Transverse colon (tissue), 4 donors: Measurements from ENCODE around the gene ZBTB37. TPM values are rescaled to one million over a fixed set of nuclear protein-coding genes. Genes with fewer than 3 reads are reported as not detected.
"Not testable (repeated sequence)": the region's sequence is repeated elsewhere in the genome, so short reads cannot be mapped to it uniquely, and the experiment has no call there.

ENCODE experiments used
- DNase-seq: peaks from one replicate; pipeline ENCODE4 v3.0.0-alpha.2; 2019
- H3K27ac ChIP-seq, 4 donors: fragments of 200-600 bp; sonication (generic); 2 replicates each; pipeline ENCODE4 v1.5.1; 2016 to 2018; ENCODE audit warnings: inconsistent platforms in 4 of 4
- H3K27me3 ChIP-seq: fragments of 200-600 bp; sonication (generic); 2 replicates; pipeline ENCODE4 v1.5.1; 2017; ENCODE audit warnings: inconsistent platforms
- H3K36me3 ChIP-seq, 4 donors: fragments of 200-600 bp; sonication (generic); 2 replicates each; pipeline ENCODE4 v1.5.1; 2017 to 2019; ENCODE audit warnings: inconsistent platforms in 4 of 4
- H3K4me1 ChIP-seq, 4 donors: fragments of 200-600 bp; sonication (generic); 2 replicates each; pipeline ENCODE4 v1.5.1; 2017 to 2020; ENCODE audit warnings: inconsistent platforms in 4 of 4
- H3K4me3 ChIP-seq, 4 donors: fragments of 200-600 bp; sonication (generic); 1 replicate in 1 of 4; 2 replicates in 3 of 4; pipeline versions ENCODE4 v1.5.1 to v1.6.1; 2017 to 2019; ENCODE audit warnings: inconsistent platforms in 4 of 4
- H3K9me3 ChIP-seq, 2 donors: fragments of 200-600 bp; sonication (generic); 2 replicates each; pipeline ENCODE4 v1.5.1; 2017 to 2019; ENCODE audit warnings: inconsistent platforms in 2 of 2
- CTCF ChIP-seq, 5 experiments: fragments of 200-600 bp in 3 of 5; fragments of 450-650 bp in 2 of 5; sonication (generic) in 3 of 5; IDR thresholded peaks; 1 replicate in 2 of 5; 2 replicates in 3 of 5; pipeline ENCODE4 v1.5.1; 2016 to 2017; ENCODE audit warnings: antibody characterized with exemption in 5 of 5, inconsistent platforms in 3 of 5, mild to moderate bottlenecking in 2 of 5, moderate library complexity in 1 of 5
- EP300 ChIP-seq: sonication (generic); formaldehyde crosslinking; IDR thresholded peaks from one replicate; pipeline ENCODE4 v1.6.1; 2017; ENCODE audit warnings: antibody characterized with exemption, low read depth
- POLR2A ChIP-seq: fragments of 450-650 bp; IDR thresholded peaks from one replicate; pipeline ENCODE4 v1.6.1; 2016; ENCODE audit warnings: antibody characterized with exemption, mild to moderate bottlenecking, moderate library complexity
- POLR2AphosphoS5 ChIP-seq, 3 donors: sonication (generic); formaldehyde crosslinking; IDR thresholded peaks; one replicate each; pipeline ENCODE4 v1.6.1; 2016; ENCODE audit warnings: antibody characterized with exemption in 3 of 3
- WGBS, 2 donors: methylation state at CpG; one replicate each; pipeline ENCODE4 v1.1.5; 2018; ENCODE audit warnings: low coverage in 1 of 2; 5-methylcytosine and 5-hydroxymethylcytosine counted together
- in situ Hi-C, 4 donors: fragments of 200-750 bp; cut with MboI; loops; one replicate each; pipeline versions ENCODE4 v1.15.0 to v1.15.1; 2017; ENCODE audit warnings: low sequenced_read_pairs in 3 of 4, low pct_ligation_motif_present in 1 of 4, low pct_unique_long_range_greater_than_20kb in 1 of 4
- intact Hi-C: fragments of 100-400 bp; cut with DNase I; formaldehyde crosslinking; loops from one replicate; pipeline ENCODE4 v1.15.1; 2023; ENCODE audit warnings: low total_unique reads
- total RNA-seq, 4 donors: library from RNA; depleted of rRNA; stranded (reverse); fragments of >200 nt; gene quantifications; one replicate each; pipeline ENCODE4 v1.1.0, GENCODE V29; 2016

Gene ZBTB37
- total RNA-seq, 4 donors from 2014 or later = 4.6 to 8.3 (median 6.9) TPM

GRCh38 chr1:173917149-173917548 is 49.0 kb downstream of the ZBTB37 start, which contains the start of gene SERPINC1:
SERPINC1 (minus strand) TSS chr1:173917327; CDS start chr1:173917259, 68 bp downstream.
- H3K4me3 ChIP-seq = no peak within 1 kb of the TSS
- in situ Hi-C loops = no loop called here
- H3K4me1 ChIP-seq = no peaks in the 10 kb centered on the region
- intact Hi-C loops = no loop called here
- H3K9me3 ChIP-seq = no peaks in the 10 kb centered on the region
- no peak for TF ChIP-seq POLR2AphosphoS5 (IDR thresholded peaks at IDR 0.05)
- TF ChIP-seq EP300 = no peak
- no peak for TF ChIP-seq POLR2A
- no peak for TF ChIP-seq CTCF (IDR thresholded peaks at IDR 0.05)
- no peaks in the 10 kb centered on the region for H3K36me3 ChIP-seq
- 89 to 100% methylated on average over 3 of the region's 3 CpGs for WGBS, 2 donors
- no peak within 1 kb of the TSS for H3K27ac ChIP-seq
- no peak for DNase-seq
- H3K27me3 ChIP-seq = no peaks in the 10 kb centered on the region

GRCh38 chr1:173917635-173918493 is 49.7 kb downstream of the ZBTB37 start:
- no peak for DNase-seq
- in situ Hi-C loops = no loop called here
- Histone ChIP-seq H3K4me1 (no peaks in the 10 kb centered on the region), H3K27me3 (no peaks in the 10 kb centered on the region), H3K27ac (no peak overlapping the region), H3K9me3 (no peaks in the 10 kb centered on the region), H3K4me3 (no peak overlapping the region), H3K36me3 (no peaks in the 10 kb centered on the region)
- intact Hi-C loops = no loop called here
- TF ChIP-seq CTCF (IDR thresholded peaks at IDR 0.05) (no peak), POLR2AphosphoS5 (IDR thresholded peaks at IDR 0.05) (no peak), POLR2A (no peak), EP300 (no peak)
- WGBS, 2 donors = 90% methylated on average over 4 to 12 of the region's 12 CpGs

- Histone ChIP-seq H3K27me3 (no peaks in the 10 kb centered on the region), H3K9me3 (no peaks in the 10 kb centered on the region), H3K27ac (no peak overlapping the region), H3K36me3 (no peaks in the 10 kb centered on the region), H3K4me1 (no peaks in the 10 kb centered on the region), H3K4me3 (no peak overlapping the region)
- no peak for DNase-seq
- in situ Hi-C loops (no loop called here), intact Hi-C loops (no loop called here)
- WGBS, 2 donors = 84 to 92% methylated on average over 5 of the region's 5 CpGs
- no peak for TF ChIP-seq POLR2A
- no peak for TF ChIP-seq CTCF (IDR thresholded peaks at IDR 0.05)
- no peak for TF ChIP-seq EP300
- no peak for TF ChIP-seq POLR2AphosphoS5 (IDR thresholded peaks at IDR 0.05)
Measured at GRCh38 chr1:173920861-173921260, 52.7 kb downstream of the ZBTB37 start.

GRCh38 chr1:173925306-173926242 is 57.4 kb downstream of the ZBTB37 start:
- Histone ChIP-seq H3K4me1 (no peaks in the 10 kb centered on the region), H3K27me3 (no peaks in the 10 kb centered on the region), H3K9me3 (no peaks in the 10 kb centered on the region), H3K27ac (no peak overlapping the region), H3K4me3 (no peak overlapping the region), H3K36me3 (no peaks in the 10 kb centered on the region)
- intact Hi-C loops = no loop called here
- TF ChIP-seq POLR2AphosphoS5 (IDR thresholded peaks at IDR 0.05) (no peak), POLR2A (no peak), CTCF (IDR thresholded peaks at IDR 0.05) (no peak), EP300 (no peak)
- DNase-seq = no peak
- WGBS, 2 donors = 89 to 98% methylated on average over 8 of the region's 8 CpGs
- in situ Hi-C loops = no loop called here

- intact Hi-C loops, in situ Hi-C loops, H3K27me3 ChIP-seq, H3K4me1 ChIP-seq, H3K9me3 ChIP-seq, H3K27ac ChIP-seq, DNase-seq, H3K4me3 ChIP-seq: not testable (repeated sequence)
- WGBS, 2 donors = 96 to 100% methylated on average over 2 to 5 of the region's 5 CpGs
- H3K36me3 ChIP-seq = peaks cover 0 to 16% (median 4%) of the 10 kb centered on the region in 4 donors
Measured at GRCh38 chr1:173930541-173930940, 62.4 kb downstream of the ZBTB37 start.
